HEK293 (cell line): ENCODE data around the gene MRRF.

Experiments
- REPIN1 ChIP-seq: fragments of 450-650 bp; formaldehyde crosslinking; IDR thresholded peaks from 2 replicates; pipeline ENCODE4 v1.5.1; 2017; ENCODE audit warnings: missing biosample characterization, missing genetic modification characterization, low read depth
- SP2 ChIP-seq: fragments of 450-650 bp; formaldehyde crosslinking; IDR thresholded peaks from 2 replicates; pipeline ENCODE4 v1.5.1; 2016; ENCODE audit warnings: missing biosample characterization, missing genetic modification characterization
- SP7 ChIP-seq: fragments of 450-650 bp; formaldehyde crosslinking; IDR thresholded peaks from 2 replicates; pipeline ENCODE4 v1.5.1; 2016; ENCODE audit warnings: missing biosample characterization, missing genetic modification characterization
- YY1 ChIP-seq: fragments of 450-650 bp; formaldehyde crosslinking; IDR thresholded peaks from 2 replicates; pipeline ENCODE4 v1.5.1; 2018; ENCODE audit warnings: missing biosample characterization, missing genetic modification characterization
- ZBTB21 ChIP-seq: fragments of 450-650 bp; formaldehyde crosslinking; IDR thresholded peaks from 2 replicates; pipeline ENCODE4 v1.5.1; 2017; ENCODE audit warnings: missing biosample characterization, missing genetic modification characterization
- ZNF140 ChIP-seq: fragments of 450-650 bp; formaldehyde crosslinking; IDR thresholded peaks from 2 replicates; pipeline ENCODE4 v1.5.1; 2016; ENCODE audit warnings: missing biosample characterization, missing genetic modification characterization
- ZNF24 ChIP-seq: fragments of 450-650 bp; formaldehyde crosslinking; IDR thresholded peaks from 2 replicates; pipeline ENCODE4 v1.5.1; 2016; ENCODE audit warnings: missing biosample characterization, missing genetic modification characterization
- ZNF274 ChIP-seq, 2 experiments: fragments of 200-500 bp in 1 of 2; fragments of 450-650 bp in 1 of 2; sonication (Bioruptor generic) in 1 of 2; formaldehyde crosslinking in 1 of 2; IDR thresholded peaks; 2 replicates each; pipeline versions ENCODE4 v1.5.1 to v1.6.1; 2014 to 2016; ENCODE audit warnings: borderline replicate concordance in 1 of 2, inconsistent platforms in 1 of 2, low read length in 1 of 2, missing biosample characterization in 1 of 2, missing genetic modification characterization in 1 of 2
- ZNF670 ChIP-seq: fragments of 450-650 bp; formaldehyde crosslinking; IDR thresholded peaks from 2 replicates; pipeline ENCODE4 v1.5.1; 2016; ENCODE audit warnings: missing biosample characterization, missing genetic modification characterization, low read depth
- TF ChIP-seq, protein P1 (sequence below): fragments of 450-650 bp; formaldehyde crosslinking; IDR thresholded peaks from 2 replicates; pipeline ENCODE4 v1.5.1; 2016; ENCODE audit warnings: missing biosample characterization, missing genetic modification characterization
- TF ChIP-seq, protein P2 (sequence below): fragments of 450-650 bp; formaldehyde crosslinking; IDR thresholded peaks from 2 replicates; pipeline ENCODE4 v1.5.1; 2016; ENCODE audit warnings: missing biosample characterization, missing genetic modification characterization
- TF ChIP-seq, protein P3 (sequence below): fragments of 450-650 bp; IDR thresholded peaks from 2 replicates; pipeline ENCODE4 v1.5.1; 2018; ENCODE audit warnings: missing biosample characterization, missing genetic modification characterization
- TF ChIP-seq, protein P4 (sequence below): IDR thresholded peaks from 2 replicates; pipeline ENCODE4 v1.6.1; 2011; ENCODE audit warnings: mild to moderate bottlenecking, low read depth, low read length, borderline replicate concordance

DNA sequence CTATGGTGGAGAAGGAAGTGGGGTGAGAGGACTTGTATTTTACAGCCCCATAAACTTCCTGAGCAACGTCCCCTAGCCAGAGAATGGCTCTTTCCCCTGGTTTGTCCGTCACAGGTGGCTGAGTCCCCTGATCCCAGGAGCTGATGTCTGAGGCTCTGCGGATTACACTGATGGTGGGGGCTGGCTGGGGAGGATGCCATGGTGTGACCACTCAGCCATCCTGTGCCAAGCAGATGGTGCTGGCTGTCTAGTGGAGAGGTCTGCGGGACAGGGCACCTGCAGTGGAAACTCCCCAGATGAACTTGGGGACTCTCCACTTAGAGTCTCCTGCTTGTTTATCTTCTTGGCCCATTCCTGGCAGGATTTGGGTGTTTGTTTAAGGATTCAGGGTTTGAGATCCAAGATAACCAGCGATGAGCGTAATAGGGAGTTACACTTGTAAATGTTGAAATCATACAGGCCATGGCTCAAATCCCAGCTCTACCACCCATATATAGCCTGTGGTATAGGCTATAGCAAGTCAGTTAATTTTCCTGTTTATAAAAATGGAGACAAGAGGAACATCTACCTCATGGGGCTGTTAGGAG, 101.5 kb downstream of the MRRF start:
- TF ChIP-seq REPIN1 (tag by site-specific recombination) = no peak
- TF ChIP-seq, protein P1, sequence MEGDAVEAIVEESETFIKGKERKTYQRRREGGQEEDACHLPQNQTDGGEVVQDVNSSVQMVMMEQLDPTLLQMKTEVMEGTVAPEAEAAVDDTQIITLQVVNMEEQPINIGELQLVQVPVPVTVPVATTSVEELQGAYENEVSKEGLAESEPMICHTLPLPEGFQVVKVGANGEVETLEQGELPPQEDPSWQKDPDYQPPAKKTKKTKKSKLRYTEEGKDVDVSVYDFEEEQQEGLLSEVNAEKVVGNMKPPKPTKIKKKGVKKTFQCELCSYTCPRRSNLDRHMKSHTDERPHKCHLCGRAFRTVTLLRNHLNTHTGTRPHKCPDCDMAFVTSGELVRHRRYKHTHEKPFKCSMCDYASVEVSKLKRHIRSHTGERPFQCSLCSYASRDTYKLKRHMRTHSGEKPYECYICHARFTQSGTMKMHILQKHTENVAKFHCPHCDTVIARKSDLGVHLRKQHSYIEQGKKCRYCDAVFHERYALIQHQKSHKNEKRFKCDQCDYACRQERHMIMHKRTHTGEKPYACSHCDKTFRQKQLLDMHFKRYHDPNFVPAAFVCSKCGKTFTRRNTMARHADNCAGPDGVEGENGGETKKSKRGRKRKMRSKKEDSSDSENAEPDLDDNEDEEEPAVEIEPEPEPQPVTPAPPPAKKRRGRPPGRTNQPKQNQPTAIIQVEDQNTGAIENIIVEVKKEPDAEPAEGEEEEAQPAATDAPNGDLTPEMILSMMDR (tag by site-specific recombination) = no peak
- no peak for TF ChIP-seq ZNF140 (tag by site-specific recombination)
- TF ChIP-seq, protein P2, sequence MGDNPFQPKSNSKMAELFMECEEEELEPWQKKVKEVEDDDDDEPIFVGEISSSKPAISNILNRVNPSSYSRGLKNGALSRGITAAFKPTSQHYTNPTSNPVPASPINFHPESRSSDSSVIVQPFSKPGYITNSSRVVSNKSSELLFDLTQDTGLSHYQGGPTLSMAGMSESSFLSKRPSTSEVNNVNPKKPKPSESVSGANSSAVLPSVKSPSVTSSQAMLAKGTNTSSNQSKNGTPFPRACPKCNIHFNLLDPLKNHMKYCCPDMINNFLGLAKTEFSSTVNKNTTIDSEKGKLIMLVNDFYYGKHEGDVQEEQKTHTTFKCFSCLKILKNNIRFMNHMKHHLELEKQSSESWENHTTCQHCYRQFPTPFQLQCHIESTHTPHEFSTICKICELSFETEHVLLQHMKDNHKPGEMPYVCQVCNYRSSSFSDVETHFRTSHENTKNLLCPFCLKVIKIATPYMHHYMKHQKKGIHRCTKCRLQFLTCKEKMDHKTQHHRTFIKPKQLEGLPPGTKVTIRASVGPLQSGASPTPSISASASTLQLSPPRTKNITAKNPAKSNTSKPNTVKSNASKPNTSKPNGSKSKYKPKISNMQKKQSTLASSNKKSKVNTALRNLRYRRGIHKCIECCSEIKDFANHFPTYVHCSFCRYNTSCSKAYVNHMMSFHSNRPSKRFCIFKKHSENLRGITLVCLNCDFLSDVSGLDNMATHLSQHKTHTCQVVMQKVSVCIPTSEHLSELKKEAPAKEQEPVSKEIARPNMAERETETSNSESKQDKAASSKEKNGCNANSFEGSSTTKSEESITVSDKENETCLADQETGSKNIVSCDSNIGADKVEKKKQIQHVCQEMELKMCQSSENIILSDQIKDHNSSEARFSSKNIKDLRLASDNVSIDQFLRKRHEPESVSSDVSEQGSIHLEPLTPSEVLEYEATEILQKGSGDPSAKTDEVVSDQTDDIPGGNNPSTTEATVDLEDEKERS (tag by site-specific recombination) = no peak
- TF ChIP-seq, protein P3, sequence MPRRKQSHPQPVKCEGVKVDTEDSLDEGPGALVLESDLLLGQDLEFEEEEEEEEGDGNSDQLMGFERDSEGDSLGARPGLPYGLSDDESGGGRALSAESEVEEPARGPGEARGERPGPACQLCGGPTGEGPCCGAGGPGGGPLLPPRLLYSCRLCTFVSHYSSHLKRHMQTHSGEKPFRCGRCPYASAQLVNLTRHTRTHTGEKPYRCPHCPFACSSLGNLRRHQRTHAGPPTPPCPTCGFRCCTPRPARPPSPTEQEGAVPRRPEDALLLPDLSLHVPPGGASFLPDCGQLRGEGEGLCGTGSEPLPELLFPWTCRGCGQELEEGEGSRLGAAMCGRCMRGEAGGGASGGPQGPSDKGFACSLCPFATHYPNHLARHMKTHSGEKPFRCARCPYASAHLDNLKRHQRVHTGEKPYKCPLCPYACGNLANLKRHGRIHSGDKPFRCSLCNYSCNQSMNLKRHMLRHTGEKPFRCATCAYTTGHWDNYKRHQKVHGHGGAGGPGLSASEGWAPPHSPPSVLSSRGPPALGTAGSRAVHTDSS (tag by site-specific recombination) = no peak
- no peak for TF ChIP-seq ZNF24
- no peak for TF ChIP-seq SP2 (tag by site-specific recombination)
- TF ChIP-seq YY1 = no peak
- TF ChIP-seq ZNF274 (IDR thresholded peaks at IDR 0.05; ENCODE audit: low read length) = no peak
- TF ChIP-seq ZNF274 (tag by site-specific recombination; IDR thresholded peaks at IDR 0.05; ENCODE audit: borderline replicate concordance) = no peak
- no peak for TF ChIP-seq ZBTB21 (tag by site-specific recombination)
- no peak for TF ChIP-seq SP7 (tag by site-specific recombination)
- TF ChIP-seq, protein P4, sequence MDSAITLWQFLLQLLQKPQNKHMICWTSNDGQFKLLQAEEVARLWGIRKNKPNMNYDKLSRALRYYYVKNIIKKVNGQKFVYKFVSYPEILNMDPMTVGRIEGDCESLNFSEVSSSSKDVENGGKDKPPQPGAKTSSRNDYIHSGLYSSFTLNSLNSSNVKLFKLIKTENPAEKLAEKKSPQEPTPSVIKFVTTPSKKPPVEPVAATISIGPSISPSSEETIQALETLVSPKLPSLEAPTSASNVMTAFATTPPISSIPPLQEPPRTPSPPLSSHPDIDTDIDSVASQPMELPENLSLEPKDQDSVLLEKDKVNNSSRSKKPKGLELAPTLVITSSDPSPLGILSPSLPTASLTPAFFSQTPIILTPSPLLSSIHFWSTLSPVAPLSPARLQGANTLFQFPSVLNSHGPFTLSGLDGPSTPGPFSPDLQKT = no peak
- no peak for TF ChIP-seq ZNF670 (tag by site-specific recombination)
